T-helper 22 cell (primary cell): ENCODE data around the gene ELOB.
"Not testable (repeated sequence)": the region's sequence is repeated elsewhere in the genome, so short reads cannot be mapped to it uniquely, and the experiment has no call there.

ENCODE experiments used
- DNase-seq: peaks from one replicate; pipeline ENCODE4 v3.0.0-alpha.2; 2020; ENCODE audit warnings: low read depth

The ELOB gene

GRCh38 chr16:2745116-2745890, 31.8 kb downstream of the ELOB start:
- DNase-seq, result no peak

- no peak for DNase-seq
Observed at GRCh38 chr16:2744711-2745110, 32.4 kb downstream of the ELOB start.

- DNase-seq, result no peak
Observed at GRCh38 chr16:2743007-2743810, 33.9 kb downstream of the ELOB start.

- DNase-seq, result no peak
Observed at GRCh38 chr16:2742323-2743006, 34.6 kb downstream of the ELOB start.

- DNase-seq, result no peak
Observed at GRCh38 chr16:2741168-2741567, 35.9 kb downstream of the ELOB start.

GRCh38 chr16:2740476-2740875, 36.6 kb downstream of the ELOB start:
- DNase-seq, result no peak

- DNase-seq, result no peak
Observed at GRCh38 chr16:2739625-2740430, 37.3 kb downstream of the ELOB start.

GRCh38 chr16:2738615-2739014, 38.5 kb downstream of the ELOB start:
- DNase-seq, result no peak

- DNase-seq, result no peak
Observed at GRCh38 chr16:2737895-2738418, 39.1 kb downstream of the ELOB start.

- no peak for DNase-seq
Observed at GRCh38 chr16:2737238-2737605, 39.9 kb downstream of the ELOB start.

GRCh38 chr16:2736476-2737237, 40.4 kb downstream of the ELOB start:
- no peak for DNase-seq

- no peak for DNase-seq
Observed at GRCh38 chr16:2734844-2735515, 42.1 kb downstream of the ELOB start.

- no peak for DNase-seq
Observed at GRCh38 chr16:2728034-2728433, 49.0 kb downstream of the ELOB start.

GRCh38 chr16:2726923-2727322, 50.2 kb downstream of the ELOB start:
- no peak for DNase-seq

GRCh38 chr16:2724816-2725348, 52.2 kb downstream of the ELOB start:
- no peak for DNase-seq

- DNase-seq, result no peak
Observed at GRCh38 chr16:2724088-2724676, 52.9 kb downstream of the ELOB start.

GRCh38 chr16:2721634-2722173, 55.4 kb downstream of the ELOB start:
- not testable (repeated sequence) for DNase-seq
